ENCODE results near the gene LENG1. TPM values are rescaled to one million over a fixed set of nuclear protein-coding genes. Genes with fewer than 3 reads are reported as not detected.

Gene LENG1
- total and polyA plus RNA-seq, 9 of the 15 experiments (the other 6 are each of a cell fraction or from before 2014, with no cell fraction given): 0.30 to 10.5 (median 4.7) TPM

- peak; percentile 93 to 94 for TF ChIP-seq MNT (conservative IDR thresholded peaks at IDR 0.05)
- peak in 1 of 2 experiments; percentile 47 for TF ChIP-seq AFF1 (IDR thresholded peaks at IDR 0.05; ENCODE audit: low read depth in 1 of 2, partially characterized antibody in 2 of 2)
- no peak for TF ChIP-seq HNRNPK (IDR thresholded peaks at IDR 0.05; ENCODE audit: low read depth, low read length, poor library complexity, severe bottlenecking)
- TF ChIP-seq ZNF512 (tag; IDR thresholded peaks at IDR 0.05): no peak
- TF ChIP-seq PHB2 (IDR thresholded peaks at IDR 0.05; ENCODE audit: low read depth): no peak
- TF ChIP-seq E2F5 (CRISPR knock-in tag; IDR thresholded peaks at IDR 0.05): 0 out of 2 replicates have a peak, but pooled peaks have one; percentile 44
- TF ChIP-seq TCF3 (CRISPR knock-in tag; IDR thresholded peaks at IDR 0.05): no peak
- TF ChIP-seq HMG20A (CRISPR knock-in tag; conservative IDR thresholded peaks at IDR 0.05): no peak
- no peak for TF ChIP-seq CREB5 (CRISPR knock-in tag; IDR thresholded peaks at IDR 0.05)
- no peak for TF ChIP-seq PURB (CRISPR knock-in tag; IDR thresholded peaks at IDR 0.05; ENCODE audit: low read depth)
Observed at GRCh38 chr19:54189735-54190502, 30.4 kb upstream of the LENG1 start (continued).

All from K562 (cell line).